IMR-90 (cell line): Measurements from ENCODE around the gene RNFT2. TPM values are rescaled to one million over a fixed set of nuclear protein-coding genes. Genes with fewer than 3 reads are reported as not detected.

ENCODE experiments used
- ATAC-seq: fragments of 200-7000 bp; cut with Tn5 transposase; 2 replicates; pipeline ENCODE4 v1.9.1; 2020; ENCODE audit warnings: low read depth, mild to moderate bottlenecking, moderate library complexity
- BruUV-seq: library from RNA; stranded (reverse); fragments of 400-500 nt; replicated peaks from 2 replicates; lab custom pipeline; 2021; lab: Mats Ljungman, UMichigan
- CTCF ChIA-PET: fragments of 300-600 bp; formaldehyde crosslinking; extraction: SDS; loops from one replicate; lab custom pipeline; 2021; ENCODE audit warnings: antibody characterized with exemption; lab: Yijun Ruan, JAX
- POLR2A ChIA-PET: fragments of 300-600 bp; sonication (Branson Sonifier 250); formaldehyde crosslinking; loops from one replicate; lab custom pipeline; 2022; ENCODE audit warnings: antibody characterized with exemption; ENCODE audit not compliant: unreplicated experiment; lab: Charles Lee
- DNase-seq: peaks from one replicate; pipeline ENCODE4 v3.0.0; 2013
- H2AFZ ChIP-seq: replicated peaks from 2 replicates; pipeline ENCODE3; 2013; ENCODE audit warnings: low read length, mild to moderate bottlenecking; ENCODE audit not compliant: poor library complexity
- H2AK5ac ChIP-seq: 2 replicates; pipeline ENCODE4 v1.6.1; 2013; ENCODE audit warnings: low read depth, low read length, inconsistent platforms
- H2AK9ac ChIP-seq: replicated peaks from 2 replicates; pipeline ENCODE3; 2013; ENCODE audit warnings: mild to moderate bottlenecking, low read depth, low read length, moderate library complexity; ENCODE audit not compliant: poor library complexity
- H2BK120ac ChIP-seq: 2 replicates; pipeline ENCODE4 v1.6.1; 2013; ENCODE audit warnings: low read depth, low read length, inconsistent platforms
- H2BK15ac ChIP-seq: 3 replicates; pipeline ENCODE4 v1.6.1; 2013; ENCODE audit warnings: low read depth, low read length, inconsistent platforms
- H2BK20ac ChIP-seq: 2 replicates; pipeline ENCODE4 v1.6.1; 2013; ENCODE audit warnings: low read depth, mild to moderate bottlenecking, inconsistent platforms, low read length, moderate library complexity
- H2BK5ac ChIP-seq: 2 replicates; pipeline ENCODE4 v1.6.1; 2013; ENCODE audit warnings: mild to moderate bottlenecking, low read depth, low read length, inconsistent platforms; ENCODE audit not compliant: poor library complexity, severe bottlenecking
- H3K14ac ChIP-seq: replicated peaks from 2 replicates; pipeline ENCODE4 v1.6.1; 2013; ENCODE audit warnings: low read depth, low read length, inconsistent platforms
- H3K18ac ChIP-seq: 2 replicates; pipeline ENCODE4 v1.6.1; 2013; ENCODE audit warnings: low read depth, low read length, control low read depth
- H3K23ac ChIP-seq: 2 replicates; pipeline ENCODE4 v1.6.1; 2013; ENCODE audit warnings: low read depth, low read length, inconsistent platforms
- H3K27ac ChIP-seq: 2 replicates; pipeline ENCODE4 v1.5.1; 2013; ENCODE audit warnings: mild to moderate bottlenecking, control low read depth, low read length; ENCODE audit not compliant: insufficient read depth
- H3K27me3 ChIP-seq: 2 replicates; pipeline ENCODE4 v1.6.1; 2013; ENCODE audit warnings: low read length; ENCODE audit not compliant: control insufficient read depth, insufficient read depth
- H3K36me3 ChIP-seq: 2 replicates; pipeline ENCODE4 v1.6.1; 2013; ENCODE audit warnings: low read length, mixed read lengths; ENCODE audit not compliant: control insufficient read depth, insufficient read depth
- H3K4ac ChIP-seq: 2 replicates; pipeline ENCODE4 v1.6.1; 2013; ENCODE audit warnings: low read depth, low read length, inconsistent platforms
- H3K4me1 ChIP-seq: 2 replicates; pipeline ENCODE4 v1.6.1; 2013; ENCODE audit warnings: low read length, mixed read lengths; ENCODE audit not compliant: control insufficient read depth, insufficient read depth
- H3K4me2 ChIP-seq: 2 replicates; pipeline ENCODE4 v1.6.1; 2013; ENCODE audit warnings: low read depth, mild to moderate bottlenecking, control low read depth, low read length, moderate library complexity
- H3K4me3 ChIP-seq: 2 replicates; pipeline ENCODE4 v1.5.1; 2013; ENCODE audit warnings: low read depth, mild to moderate bottlenecking, control low read depth, low read length, moderate library complexity; ENCODE audit not compliant: insufficient read depth
- H3K56ac ChIP-seq: 2 replicates; pipeline ENCODE4 v1.6.1; 2013; ENCODE audit warnings: low read length, inconsistent platforms; ENCODE audit not compliant: insufficient read depth; ENCODE audit errors: extremely low read depth
- H3K79me1 ChIP-seq, 2 experiments: 2 replicates each; pipeline ENCODE4 v1.6.1; 2013; ENCODE audit warnings: low read length in 2 of 2, inconsistent platforms in 1 of 2, low read depth in 1 of 2
- H3K9ac ChIP-seq: 2 replicates; pipeline ENCODE4 v1.6.1; 2013; ENCODE audit warnings: low read depth, low read length, control low read depth
- H3K9me1 ChIP-seq: 2 replicates; pipeline ENCODE4 v1.6.1; 2013; ENCODE audit warnings: low read length, inconsistent platforms; ENCODE audit not compliant: insufficient read depth
- H3K9me3 ChIP-seq: 2 replicates; pipeline ENCODE4 v1.6.1; 2013; ENCODE audit warnings: low read length; ENCODE audit not compliant: control insufficient read depth, insufficient read depth
- H4K20me1 ChIP-seq: 2 replicates; pipeline ENCODE4 v1.6.1; 2013; ENCODE audit warnings: low read length, inconsistent platforms; ENCODE audit not compliant: insufficient read depth
- H4K5ac ChIP-seq: 2 replicates; pipeline ENCODE4 v1.6.1; 2013; ENCODE audit warnings: mild to moderate bottlenecking, low read depth, low read length, control low read depth
- H4K8ac ChIP-seq, 2 experiments: 2 replicates each; pipeline ENCODE4 v1.6.1; 2013; ENCODE audit warnings: low read depth in 2 of 2, low read length in 2 of 2, control low read depth in 1 of 2, inconsistent platforms in 1 of 2
- H4K91ac ChIP-seq: 2 replicates; pipeline ENCODE4 v1.6.1; 2013; ENCODE audit warnings: low read depth, low read length, inconsistent platforms; ENCODE audit not compliant: insufficient read depth
- MAFK ChIP-seq: IDR thresholded peaks from 2 replicates; pipeline ENCODE4 v1.6.1; 2012; ENCODE audit warnings: low read depth, low read length, improper control_type of control experiment
- MXI1 ChIP-seq: IDR thresholded peaks from 2 replicates; pipeline ENCODE4 v1.6.1; 2012; ENCODE audit warnings: low read depth, mild to moderate bottlenecking, low read length, moderate library complexity, borderline replicate concordance
- NFE2L2 ChIP-seq: fragments of 150-350 bp; IDR thresholded peaks from 2 replicates; pipeline ENCODE4 v1.6.1; 2016; ENCODE audit warnings: low read depth, mild to moderate bottlenecking, low read length
- RCOR1 ChIP-seq: IDR thresholded peaks from 2 replicates; pipeline ENCODE4 v1.6.1; 2012; ENCODE audit warnings: mild to moderate bottlenecking, low read length, improper control_type of control experiment; ENCODE audit not compliant: insufficient replicate concordance
- SMC3 ChIP-seq: fragments of 150-350 bp; IDR thresholded peaks from 2 replicates; pipeline ENCODE4 v1.6.1; 2016; ENCODE audit warnings: low read depth, mild to moderate bottlenecking, antibody characterized with exemption, low read length, moderate library complexity
- WGBS, 2 experiments: methylation state at CpG; one replicate each; pipeline versions ENCODE4 v1.1.5 to v1.1.7; 2013; ENCODE audit warnings: missing lambda C conversion rate in 2 of 2; ENCODE audit not compliant: insufficient read length in 1 of 2; ENCODE audit errors: extremely low coverage in 2 of 2; 5-methylcytosine and 5-hydroxymethylcytosine counted together
- dilution Hi-C: fragments of 300-500 bp; cut with HindIII; formaldehyde crosslinking; loops from one replicate; pipeline ENCODE4 v1.14.3; 2018; ENCODE audit warnings: low sequenced_read_pairs; ENCODE audit not compliant: unreplicated experiment
- in situ Hi-C: fragments of 300-500 bp; cut with MboI; formaldehyde crosslinking; loops from 3 replicates; pipeline ENCODE4 v1.14.3; 2019; ENCODE audit warnings: low sequenced_read_pairs, inconsistent platforms, mixed read lengths
- intact Hi-C: fragments of 100-400 bp; cut with micrococcal nuclease; formaldehyde crosslinking; loops from 2 replicates; pipeline ENCODE4 v1.10.0; 2022
- polyA plus RNA-seq, 3 experiments: library from polyadenylated mRNA; depleted of rRNA; stranded (reverse); fragments of >200 nt; gene quantifications; 2 replicates each; pipeline ENCODE4 v1.2.3, GENCODE V29; 2012; ENCODE audit warnings: low replicate concordance in 1 of 3
- total RNA-seq: library from RNA; depleted of rRNA; stranded (reverse); fragments of >200 nt; gene quantifications from 2 replicates; pipeline ENCODE4 v1.2.3, GENCODE V29; 2012
- TF ChIP-seq, protein P1 (sequence below): fragments of 150-350 bp; IDR thresholded peaks from 2 replicates; pipeline ENCODE4 v1.6.1; 2017; ENCODE audit warnings: mild to moderate bottlenecking, antibody characterized with exemption, low read length, low read depth

RNFT2 gene
- total and polyA plus RNA-seq, 2 of the 4 experiments (the other 2 are of a cell fraction), result 1.6 to 2.3 TPM

DNA sequence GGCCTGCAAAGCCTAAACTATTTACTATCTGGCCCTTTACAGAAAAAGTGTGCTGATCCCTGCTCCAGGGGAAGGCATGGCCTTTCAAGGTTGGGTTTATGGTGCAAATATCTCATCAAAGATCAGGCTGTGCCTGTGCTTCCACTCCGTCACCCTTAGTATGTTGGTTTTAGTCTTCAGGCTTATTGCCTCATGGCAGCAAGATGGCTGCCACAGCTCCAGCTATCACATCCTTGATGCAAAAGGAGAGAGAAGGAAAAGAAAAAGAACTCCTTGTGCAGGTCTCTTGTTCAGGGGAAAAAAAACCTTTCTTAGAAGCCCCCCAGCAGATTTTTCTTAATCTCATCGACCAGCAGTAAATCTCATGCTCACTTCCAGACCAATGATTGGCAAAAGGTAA is 152.2 kb downstream of the RNFT2 start:
- Histone ChIP-seq H3K23ac (no peak overlapping the region), H4K8ac (no peak overlapping the region), H4K5ac (no peak overlapping the region), H4K20me1 (no peaks in the 10 kb centered on the region), H3K14ac (no peak overlapping the region), H3K4me2 (no peak overlapping the region), H2BK15ac (no peak overlapping the region), H3K9me1 (no peaks in the 10 kb centered on the region), H2BK20ac (no peak overlapping the region), H3K27ac (no peak overlapping the region), H2AK9ac (no peak overlapping the region), H3K79me1 (no peaks in the 10 kb centered on the region), H3K4ac (no peak overlapping the region), H2AK5ac (no peak overlapping the region), H2BK120ac (no peak overlapping the region), H3K9ac (no peak overlapping the region), H4K91ac (no peak overlapping the region), H3K27me3 (peaks cover 19% of the 10 kb centered on the region), H2BK5ac (no peak overlapping the region), H3K18ac (no peak overlapping the region), H3K4me3 (no peak overlapping the region), H3K56ac (no peak overlapping the region), H3K9me3 (peaks cover 2% of the 10 kb centered on the region; the same call in 1 of the 2 replicates), H2AFZ (no peak overlapping the region), H3K36me3 (no peaks in the 10 kb centered on the region), H3K4me1 (no peaks in the 10 kb centered on the region)
- ChIA-PET CTCF (no interaction called here), POLR2A (no interaction called here)
- dilution Hi-C loops, result no loop called here
- TF ChIP-seq, protein P1, sequence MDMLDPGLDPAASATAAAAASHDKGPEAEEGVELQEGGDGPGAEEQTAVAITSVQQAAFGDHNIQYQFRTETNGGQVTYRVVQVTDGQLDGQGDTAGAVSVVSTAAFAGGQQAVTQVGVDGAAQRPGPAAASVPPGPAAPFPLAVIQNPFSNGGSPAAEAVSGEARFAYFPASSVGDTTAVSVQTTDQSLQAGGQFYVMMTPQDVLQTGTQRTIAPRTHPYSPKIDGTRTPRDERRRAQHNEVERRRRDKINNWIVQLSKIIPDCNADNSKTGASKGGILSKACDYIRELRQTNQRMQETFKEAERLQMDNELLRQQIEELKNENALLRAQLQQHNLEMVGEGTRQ, result no peak
- no peak for TF ChIP-seq MXI1
- no peak for TF ChIP-seq MAFK
- TF ChIP-seq NFE2L2, result no peak
- no peak for TF ChIP-seq SMC3
- TF ChIP-seq RCOR1, result no peak
- no TSS peak for BruUV-seq
- DNase-seq, result no peak
- in situ Hi-C loops, result no loop called here
- intact Hi-C loops, result no loop called here
- no peak for ATAC-seq
- no CpG with 5 or more reads among the region's 2 CpGs for WGBS, 2 experiments
